Prostate gland (tissue), 2 donors: Measurements from ENCODE around the gene KCNQ1. TPM values are rescaled to one million over a fixed set of nuclear protein-coding genes. Genes with fewer than 3 reads are reported as not detected.

Source experiments
- DNase-seq: peaks from one replicate; pipeline ENCODE4 v3.0.0-alpha.2; 2019; ENCODE audit warnings: low spot score
- H3K27ac ChIP-seq, 2 donors: fragments of 200-600 bp; sonication (generic); 2 replicates each; pipeline ENCODE4 v1.5.1; 2017 to 2019
- H3K27me3 ChIP-seq: fragments of 200-600 bp; sonication (generic); replicated peaks from 2 replicates; pipeline ENCODE4 v1.5.1; 2019; ENCODE audit not compliant: insufficient read depth
- H3K36me3 ChIP-seq, 2 donors: fragments of 200-600 bp; sonication (generic); 1 replicate in 1 of 2; 2 replicates in 1 of 2; pipeline versions ENCODE4 v1.5.1 to v1.8.1; 2017 to 2019
- H3K4me1 ChIP-seq: fragments of 200-600 bp; sonication (generic); replicated peaks from 2 replicates; pipeline ENCODE4 v1.5.1; 2019
- H3K4me3 ChIP-seq, 2 donors: fragments of 200-600 bp; sonication (generic); 2 replicates each; pipeline ENCODE4 v1.5.1; 2017 to 2019
- H3K9me3 ChIP-seq: fragments of 200-600 bp; sonication (generic); 2 replicates; pipeline ENCODE4 v1.5.1; 2017
- POLR2A ChIP-seq: fragments of 450-650 bp; IDR thresholded peaks from one replicate; pipeline ENCODE4 v1.6.1; 2016; ENCODE audit warnings: antibody characterized with exemption, mild to moderate bottlenecking
- POLR2AphosphoS5 ChIP-seq: sonication (generic); formaldehyde crosslinking; IDR thresholded peaks from one replicate; pipeline ENCODE4 v1.6.1; 2017; ENCODE audit warnings: antibody characterized with exemption
- WGBS: methylation state at CpG from one replicate; pipeline ENCODE4 v1.1.5; 2018; 5-methylcytosine and 5-hydroxymethylcytosine counted together
- intact Hi-C: fragments of 100-400 bp; cut with DNase I; formaldehyde crosslinking; loops from one replicate; pipeline ENCODE4 v1.14.2; 2022
- total RNA-seq, 2 donors: library from RNA; depleted of rRNA; stranded (reverse); fragments of >200 nt; gene quantifications; one replicate each; pipeline ENCODE4 v1.1.0, GENCODE V29; 2016
- TF ChIP-seq, protein P1 (sequence below), 4 experiments: fragments of 200-600 bp in 2 of 4; fragments of 450-650 bp in 2 of 4; sonication (generic) in 2 of 4; IDR thresholded peaks; 1 replicate in 3 of 4; 2 replicates in 1 of 4; pipeline ENCODE4 v1.5.1; 2016 to 2019; ENCODE audit warnings: antibody characterized with exemption in 4 of 4, mild to moderate bottlenecking in 2 of 4, moderate library complexity in 2 of 4

KCNQ1 gene, protein sequence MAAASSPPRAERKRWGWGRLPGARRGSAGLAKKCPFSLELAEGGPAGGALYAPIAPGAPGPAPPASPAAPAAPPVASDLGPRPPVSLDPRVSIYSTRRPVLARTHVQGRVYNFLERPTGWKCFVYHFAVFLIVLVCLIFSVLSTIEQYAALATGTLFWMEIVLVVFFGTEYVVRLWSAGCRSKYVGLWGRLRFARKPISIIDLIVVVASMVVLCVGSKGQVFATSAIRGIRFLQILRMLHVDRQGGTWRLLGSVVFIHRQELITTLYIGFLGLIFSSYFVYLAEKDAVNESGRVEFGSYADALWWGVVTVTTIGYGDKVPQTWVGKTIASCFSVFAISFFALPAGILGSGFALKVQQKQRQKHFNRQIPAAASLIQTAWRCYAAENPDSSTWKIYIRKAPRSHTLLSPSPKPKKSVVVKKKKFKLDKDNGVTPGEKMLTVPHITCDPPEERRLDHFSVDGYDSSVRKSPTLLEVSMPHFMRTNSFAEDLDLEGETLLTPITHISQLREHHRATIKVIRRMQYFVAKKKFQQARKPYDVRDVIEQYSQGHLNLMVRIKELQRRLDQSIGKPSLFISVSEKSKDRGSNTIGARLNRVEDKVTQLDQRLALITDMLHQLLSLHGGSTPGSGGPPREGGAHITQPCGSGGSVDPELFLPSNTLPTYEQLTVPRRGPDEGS
- total RNA-seq: 10 to 100 TPM; 10.0 to 33.8 TPM

DNA sequence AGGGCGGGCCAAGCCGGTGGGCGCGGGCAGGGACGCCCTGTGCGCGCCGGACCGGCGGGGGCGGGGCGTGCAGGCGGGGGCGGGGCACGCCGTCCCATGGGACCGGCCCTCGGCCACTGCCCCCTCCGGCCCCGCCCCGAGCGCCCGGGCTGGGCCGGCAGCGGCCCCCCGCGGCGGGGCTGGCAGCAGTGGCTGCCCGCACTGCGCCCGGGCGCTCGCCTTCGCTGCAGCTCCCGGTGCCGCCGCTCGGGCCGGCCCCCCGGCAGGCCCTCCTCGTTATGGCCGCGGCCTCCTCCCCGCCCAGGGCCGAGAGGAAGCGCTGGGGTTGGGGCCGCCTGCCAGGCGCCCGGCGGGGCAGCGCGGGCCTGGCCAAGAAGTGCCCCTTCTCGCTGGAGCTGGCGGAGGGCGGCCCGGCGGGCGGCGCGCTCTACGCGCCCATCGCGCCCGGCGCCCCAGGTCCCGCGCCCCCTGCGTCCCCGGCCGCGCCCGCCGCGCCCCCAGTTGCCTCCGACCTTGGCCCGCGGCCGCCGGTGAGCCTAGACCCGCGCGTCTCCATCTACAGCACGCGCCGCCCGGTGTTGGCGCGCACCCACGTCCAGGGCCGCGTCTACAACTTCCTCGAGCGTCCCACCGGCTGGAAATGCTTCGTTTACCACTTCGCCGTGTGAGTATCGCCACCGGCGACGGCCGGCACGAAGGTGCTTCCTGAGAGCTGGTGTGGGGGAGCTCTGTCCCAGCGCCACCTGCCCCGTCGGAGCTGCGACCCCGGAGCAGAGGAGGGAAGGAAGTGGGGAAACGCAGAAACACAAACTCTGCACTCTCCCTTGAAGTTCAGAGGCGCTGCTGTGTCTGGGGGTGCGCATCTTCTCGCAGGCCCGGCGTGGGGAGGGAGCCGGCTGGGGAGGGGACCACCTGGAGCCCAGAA lies at the start of gene KCNQ1:
Gene KCNQ1, plus strand, starts transcription at position 188 of the 925 bp plus-strand sequence. Its CDS starts 91 bp downstream, at position 279.
- Histone ChIP-seq H3K27ac (no peak within 1 kb of the TSS), H3K27me3 (no peaks in the 10 kb centered on the region), H3K4me1 (no peaks in the 10 kb centered on the region), H3K36me3 (no peaks in the 10 kb centered on the region), H3K9me3 (no peaks in the 10 kb centered on the region), H3K4me3 (peak within 1 kb of the TSS; percentile 34 to 41)
- DNase-seq: peak; percentile 34
- intact Hi-C loops: no loop called here
- TF ChIP-seq, protein P1, sequence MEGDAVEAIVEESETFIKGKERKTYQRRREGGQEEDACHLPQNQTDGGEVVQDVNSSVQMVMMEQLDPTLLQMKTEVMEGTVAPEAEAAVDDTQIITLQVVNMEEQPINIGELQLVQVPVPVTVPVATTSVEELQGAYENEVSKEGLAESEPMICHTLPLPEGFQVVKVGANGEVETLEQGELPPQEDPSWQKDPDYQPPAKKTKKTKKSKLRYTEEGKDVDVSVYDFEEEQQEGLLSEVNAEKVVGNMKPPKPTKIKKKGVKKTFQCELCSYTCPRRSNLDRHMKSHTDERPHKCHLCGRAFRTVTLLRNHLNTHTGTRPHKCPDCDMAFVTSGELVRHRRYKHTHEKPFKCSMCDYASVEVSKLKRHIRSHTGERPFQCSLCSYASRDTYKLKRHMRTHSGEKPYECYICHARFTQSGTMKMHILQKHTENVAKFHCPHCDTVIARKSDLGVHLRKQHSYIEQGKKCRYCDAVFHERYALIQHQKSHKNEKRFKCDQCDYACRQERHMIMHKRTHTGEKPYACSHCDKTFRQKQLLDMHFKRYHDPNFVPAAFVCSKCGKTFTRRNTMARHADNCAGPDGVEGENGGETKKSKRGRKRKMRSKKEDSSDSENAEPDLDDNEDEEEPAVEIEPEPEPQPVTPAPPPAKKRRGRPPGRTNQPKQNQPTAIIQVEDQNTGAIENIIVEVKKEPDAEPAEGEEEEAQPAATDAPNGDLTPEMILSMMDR (IDR thresholded peaks at IDR 0.05): peak in 1 of 4 experiments; percentile 38
- TF ChIP-seq POLR2AphosphoS5 (no peak), POLR2A (peak; percentile 71)
- WGBS: 7% methylated on average over 43 of the region's 116 CpGs

DNA sequence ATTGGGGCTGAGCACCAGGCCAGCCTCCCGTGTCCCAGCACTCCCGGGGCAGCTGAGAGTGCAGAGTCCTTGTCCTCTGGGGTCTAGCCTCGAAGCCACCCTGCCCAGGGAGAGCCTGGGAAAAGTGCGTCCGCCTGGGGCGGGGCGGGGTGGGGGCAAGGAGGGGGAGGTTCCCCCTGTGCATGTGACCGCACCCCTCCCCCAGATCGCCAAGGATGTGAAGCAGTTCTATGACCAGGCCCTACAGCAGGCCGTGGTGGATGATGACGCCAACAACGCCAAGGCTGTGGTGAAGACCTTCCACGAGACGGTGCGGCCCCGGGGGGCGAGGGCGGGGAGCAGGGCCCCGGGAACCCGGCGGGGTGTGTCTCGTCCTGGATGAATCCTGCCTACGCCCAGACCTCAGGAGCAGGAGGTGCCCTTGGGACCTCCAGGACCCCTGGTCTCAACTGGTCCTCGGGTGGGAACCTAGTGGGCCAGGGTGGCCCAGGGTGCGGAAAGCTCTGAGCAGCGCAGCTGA lies 49.5 kb upstream of the KCNQ1 start:
- no peaks in the 10 kb centered on the region for H3K9me3 ChIP-seq
- TF ChIP-seq, protein P1 (IDR thresholded peaks at IDR 0.05): no peak
- TF ChIP-seq POLR2A: no peak
- no peak for TF ChIP-seq POLR2AphosphoS5
- peaks cover 11% of the 10 kb centered on the region for H3K4me1 ChIP-seq
- no peak for DNase-seq
- intact Hi-C loops: no loop called here
- 80% methylated on average over 26 of the region's 26 CpGs for WGBS
- no peak overlapping the region for H3K4me3 ChIP-seq
- H3K27me3 ChIP-seq: no peaks in the 10 kb centered on the region
- no peak overlapping the region for H3K27ac ChIP-seq
- H3K36me3 ChIP-seq: peaks cover 0 to 33% of the 10 kb centered on the region in 2 donors

DNA sequence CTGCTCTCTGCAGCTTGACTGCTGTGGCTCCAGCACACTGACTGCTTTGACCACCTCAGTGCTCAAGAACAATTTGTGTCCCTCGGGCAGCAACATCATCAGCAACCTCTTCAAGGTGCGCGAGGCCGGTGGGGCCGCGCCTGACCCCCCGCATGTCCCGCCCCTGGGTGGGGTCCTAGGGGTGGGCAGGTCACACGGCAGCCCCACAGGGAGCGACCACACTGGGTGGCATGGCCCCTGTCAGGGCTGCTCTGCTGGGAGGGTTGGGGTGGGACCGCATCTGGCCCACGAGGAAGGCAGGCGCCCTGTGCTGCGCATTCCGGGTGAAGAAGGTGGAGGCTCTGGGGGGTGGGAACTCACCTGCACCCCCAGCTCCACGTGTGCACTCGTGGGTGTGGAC lies 49.0 kb upstream of the KCNQ1 start:
- intact Hi-C loops: no loop called here
- H3K36me3 ChIP-seq: peaks cover 0 to 33% of the 10 kb centered on the region in 2 donors
- H3K27ac ChIP-seq: no peak overlapping the region
- DNase-seq: no peak
- no peaks in the 10 kb centered on the region for H3K9me3 ChIP-seq
- WGBS: 84% methylated on average over 16 of the region's 17 CpGs
- no peaks in the 10 kb centered on the region for H3K27me3 ChIP-seq
- TF ChIP-seq, protein P1 (IDR thresholded peaks at IDR 0.05): no peak
- TF ChIP-seq POLR2A (no peak), POLR2AphosphoS5 (no peak)
- H3K4me3 ChIP-seq: no peak overlapping the region
- H3K4me1 ChIP-seq: peaks cover 11% of the 10 kb centered on the region

DNA sequence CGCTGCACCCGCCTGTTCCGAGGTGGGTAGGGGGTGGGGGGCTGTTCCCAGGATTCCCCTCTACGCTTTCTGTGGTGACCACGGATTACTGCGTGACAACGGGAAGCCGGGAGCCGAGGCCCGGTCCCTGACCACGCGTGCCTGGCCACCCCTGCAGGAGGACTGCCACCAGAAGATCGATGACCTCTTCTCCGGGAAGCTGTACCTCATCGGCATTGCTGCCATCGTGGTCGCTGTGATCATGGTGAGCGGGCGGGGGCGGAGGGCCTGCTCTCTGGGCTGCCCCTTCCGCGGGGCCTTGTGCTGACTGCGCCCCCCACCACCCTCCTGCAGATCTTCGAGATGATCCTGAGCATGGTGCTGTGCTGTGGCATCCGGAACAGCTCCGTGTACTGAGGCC lies 48.3 kb upstream of the KCNQ1 start:
- TF ChIP-seq, protein P1 (IDR thresholded peaks at IDR 0.05): no peak
- no peak for TF ChIP-seq POLR2AphosphoS5
- no peak for TF ChIP-seq POLR2A
- no peak for DNase-seq
- Histone ChIP-seq H3K4me3 (no peak overlapping the region), H3K36me3 (peaks cover 0 to 33% of the 10 kb centered on the region in 2 donors), H3K27me3 (no peaks in the 10 kb centered on the region), H3K27ac (no peak overlapping the region), H3K9me3 (no peaks in the 10 kb centered on the region), H3K4me1 (peaks cover 14% of the 10 kb centered on the region)
- 91% methylated on average over 25 of the region's 26 CpGs for WGBS
- intact Hi-C loops: no loop called here
